ENCODE measurements around the gene PLEK.

The PLEK gene, protein sequence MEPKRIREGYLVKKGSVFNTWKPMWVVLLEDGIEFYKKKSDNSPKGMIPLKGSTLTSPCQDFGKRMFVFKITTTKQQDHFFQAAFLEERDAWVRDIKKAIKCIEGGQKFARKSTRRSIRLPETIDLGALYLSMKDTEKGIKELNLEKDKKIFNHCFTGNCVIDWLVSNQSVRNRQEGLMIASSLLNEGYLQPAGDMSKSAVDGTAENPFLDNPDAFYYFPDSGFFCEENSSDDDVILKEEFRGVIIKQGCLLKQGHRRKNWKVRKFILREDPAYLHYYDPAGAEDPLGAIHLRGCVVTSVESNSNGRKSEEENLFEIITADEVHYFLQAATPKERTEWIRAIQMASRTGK

DNA sequence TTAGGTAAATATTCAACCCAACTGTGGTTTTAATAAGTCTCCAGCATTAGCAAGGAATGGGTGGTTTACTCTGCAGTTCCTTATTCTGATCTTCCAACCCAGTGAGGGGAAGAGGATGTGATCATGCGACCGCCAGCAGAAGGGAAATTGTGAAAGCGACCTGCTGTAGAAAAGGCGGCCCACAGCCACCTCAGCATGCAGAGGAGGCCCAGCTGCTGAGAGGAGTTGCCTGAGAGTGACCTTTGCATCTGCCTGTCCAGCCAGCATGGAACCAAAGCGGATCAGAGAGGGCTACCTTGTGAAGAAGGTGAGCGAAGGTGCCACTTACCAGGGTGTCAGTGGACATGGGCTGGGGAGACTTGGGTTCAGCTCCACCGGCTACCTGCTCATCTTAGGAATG is at the start of gene PLEK:
TSS of gene PLEK (plus strand) at position 196 of the 400 bp plus-strand sequence. CDS start at position 266, 70 bp downstream.
- DNase-seq (ENCODE audit: insufficient read length, low spot score), result no peak
- TF ChIP-seq, protein P1, sequence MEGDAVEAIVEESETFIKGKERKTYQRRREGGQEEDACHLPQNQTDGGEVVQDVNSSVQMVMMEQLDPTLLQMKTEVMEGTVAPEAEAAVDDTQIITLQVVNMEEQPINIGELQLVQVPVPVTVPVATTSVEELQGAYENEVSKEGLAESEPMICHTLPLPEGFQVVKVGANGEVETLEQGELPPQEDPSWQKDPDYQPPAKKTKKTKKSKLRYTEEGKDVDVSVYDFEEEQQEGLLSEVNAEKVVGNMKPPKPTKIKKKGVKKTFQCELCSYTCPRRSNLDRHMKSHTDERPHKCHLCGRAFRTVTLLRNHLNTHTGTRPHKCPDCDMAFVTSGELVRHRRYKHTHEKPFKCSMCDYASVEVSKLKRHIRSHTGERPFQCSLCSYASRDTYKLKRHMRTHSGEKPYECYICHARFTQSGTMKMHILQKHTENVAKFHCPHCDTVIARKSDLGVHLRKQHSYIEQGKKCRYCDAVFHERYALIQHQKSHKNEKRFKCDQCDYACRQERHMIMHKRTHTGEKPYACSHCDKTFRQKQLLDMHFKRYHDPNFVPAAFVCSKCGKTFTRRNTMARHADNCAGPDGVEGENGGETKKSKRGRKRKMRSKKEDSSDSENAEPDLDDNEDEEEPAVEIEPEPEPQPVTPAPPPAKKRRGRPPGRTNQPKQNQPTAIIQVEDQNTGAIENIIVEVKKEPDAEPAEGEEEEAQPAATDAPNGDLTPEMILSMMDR (IDR thresholded peaks at IDR 0.05; ENCODE audit: insufficient read depth, missing control alignments), result no peak
- FAIRE-seq, result no peak

DNA sequence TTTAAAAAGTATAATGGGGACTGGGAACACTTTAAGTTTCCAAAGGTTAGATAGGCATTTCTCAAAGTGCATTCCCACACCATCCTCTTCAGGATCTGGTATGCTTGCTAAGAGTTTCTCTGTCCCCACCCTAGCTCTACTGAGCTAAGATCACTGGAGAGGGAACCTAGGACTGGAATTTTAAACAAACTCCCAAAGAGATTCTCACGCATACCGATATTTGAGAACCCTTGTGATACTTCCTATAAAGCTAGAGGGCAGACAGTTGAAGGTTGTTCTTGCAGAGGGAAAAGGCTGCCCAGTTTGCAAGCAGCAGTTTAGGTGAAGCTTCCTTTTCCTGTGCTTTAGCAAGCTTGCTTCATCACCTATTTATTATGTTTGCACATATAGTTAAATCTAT is 49.0 kb upstream of the PLEK start:
- DNase-seq (ENCODE audit: insufficient read length, low spot score) (no peak), FAIRE-seq (no peak)
- TF ChIP-seq, protein P1 (IDR thresholded peaks at IDR 0.05; ENCODE audit: insufficient read depth, missing control alignments), result no peak

GRCh38 chr2:68317971-68318913 is 46.8 kb upstream of the PLEK start:
- TF ChIP-seq, protein P1 (IDR thresholded peaks at IDR 0.05; ENCODE audit: insufficient read depth, missing control alignments), result no peak
- DNase-seq (ENCODE audit: insufficient read length, low spot score) (no peak), FAIRE-seq (no peak)

GRCh38 chr2:68318914-68319397 is 46.1 kb upstream of the PLEK start:
- FAIRE-seq, result no peak
- TF ChIP-seq, protein P1 (IDR thresholded peaks at IDR 0.05; ENCODE audit: insufficient read depth, missing control alignments), result no peak
- DNase-seq (ENCODE audit: insufficient read length, low spot score), result no peak

GRCh38 chr2:68319398-68320117 is 45.5 kb upstream of the PLEK start, which contains the start of gene CNRIP1:
Gene CNRIP1 (minus strand): TSS chr2:68319949. CDS start chr2:68319400, 549 bp downstream.
- TF ChIP-seq, protein P1 (IDR thresholded peaks at IDR 0.05; ENCODE audit: insufficient read depth, missing control alignments), result no peak
- DNase-seq (ENCODE audit: insufficient read length, low spot score) (peak; percentile 61), FAIRE-seq (no peak)

DNA sequence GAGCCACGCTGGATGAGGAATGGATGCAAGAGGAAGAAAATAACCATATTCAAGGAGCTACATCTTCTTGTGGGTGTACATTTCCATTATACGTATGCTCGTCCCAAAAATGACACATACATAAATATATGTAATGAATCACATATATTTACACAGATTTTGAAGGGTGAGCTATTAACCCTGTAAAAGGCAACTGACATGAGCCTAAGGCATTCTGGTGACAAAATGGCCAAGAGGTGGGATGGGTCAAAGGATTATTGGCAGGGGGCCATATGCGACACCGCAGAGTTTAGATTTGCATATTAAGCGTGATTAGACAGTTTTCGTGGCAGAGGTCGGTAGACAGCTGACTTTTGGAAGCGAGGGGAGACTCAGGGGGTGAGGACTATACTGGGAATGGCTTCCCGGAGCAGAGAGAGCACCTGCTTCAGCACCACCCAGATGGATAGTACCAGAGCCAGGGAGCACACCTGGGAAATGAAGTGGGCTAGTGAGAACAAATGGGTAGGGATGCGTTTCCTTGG is 44.9 kb upstream of the PLEK start:
- DNase-seq (ENCODE audit: insufficient read length, low spot score) (no peak), FAIRE-seq (no peak)
- TF ChIP-seq, protein P1 (IDR thresholded peaks at IDR 0.05; ENCODE audit: insufficient read depth, missing control alignments), result no peak

Measured in D721Med (cell line).